ENCODE measurements around the gene ZBP1.

ZBP1 gene

GRCh38 chr20:57576617-57577550 is 43.3 kb downstream of the ZBP1 start:
- ChIA-PET CTCF (interaction anchor here (1.1 kb wide), 1 partner anchor 27 kb away, joined by 3 read pairs; no protein-coding TSS in a partner anchor), POLR2A (no interaction called here)
- DNase-seq (ENCODE audit: extremely low spot score): no peak
- no peak for TF ChIP-seq ZNF384 (IDR thresholded peaks at IDR 0.05)
- TF ChIP-seq CTBP1 (IDR thresholded peaks at IDR 0.05; ENCODE audit: borderline replicate concordance): no peak
- no peak for TF ChIP-seq SP1 (IDR thresholded peaks at IDR 0.05)
- TF ChIP-seq BHLHE40 (IDR thresholded peaks at IDR 0.05; ENCODE audit: borderline replicate concordance): no peak
- TF ChIP-seq FOXK2 (IDR thresholded peaks at IDR 0.05): no peak
- TF ChIP-seq TARDBP (IDR thresholded peaks at IDR 0.05): no peak
- no peak for TF ChIP-seq NFRKB (IDR thresholded peaks at IDR 0.05)
- no peak for TF ChIP-seq LEF1 (IDR thresholded peaks at IDR 0.05; ENCODE audit: borderline replicate concordance)

- DNase-seq (ENCODE audit: extremely low spot score): no peak
- ChIA-PET POLR2A (no interaction called here), CTCF (interaction anchor here (1.1 kb wide), 1 partner anchor 27 kb away, joined by 3 read pairs; no protein-coding TSS in a partner anchor)
- TF ChIP-seq L3MBTL2 (conservative IDR thresholded peaks at IDR 0.05): no peak
- TF ChIP-seq PKNOX1 (IDR thresholded peaks at IDR 0.05): peak; percentile 65
These were observed 44.2 kb downstream of the ZBP1 start for GRCh38 chr20:57576002-57576401.

- POLR2A ChIA-PET: no interaction called here
- TF ChIP-seq L3MBTL2 (conservative IDR thresholded peaks at IDR 0.05): no peak
- no peak for TF ChIP-seq FOXK2 (IDR thresholded peaks at IDR 0.05)
- TF ChIP-seq ARNT (IDR thresholded peaks at IDR 0.05): no peak
- no peak for TF ChIP-seq PKNOX1 (IDR thresholded peaks at IDR 0.05)
- TF ChIP-seq ELF4 (IDR thresholded peaks at IDR 0.05): no peak
- no peak for TF ChIP-seq FOXA1 (IDR thresholded peaks at IDR 0.05)
- TF ChIP-seq ZNF384 (IDR thresholded peaks at IDR 0.05): no peak
- no peak for TF ChIP-seq FOXM1 (IDR thresholded peaks at IDR 0.05; ENCODE audit: borderline replicate concordance)
- no peak for TF ChIP-seq SUZ12 (IDR thresholded peaks at IDR 0.05)
- TF ChIP-seq TARDBP (IDR thresholded peaks at IDR 0.05): no peak
- TF ChIP-seq BHLHE40 (IDR thresholded peaks at IDR 0.05; ENCODE audit: borderline replicate concordance): no peak
- no peak for TF ChIP-seq HDGF (IDR thresholded peaks at IDR 0.05; ENCODE audit: borderline replicate concordance)
- TF ChIP-seq NFRKB (IDR thresholded peaks at IDR 0.05): no peak
- TF ChIP-seq CTBP1 (IDR thresholded peaks at IDR 0.05; ENCODE audit: borderline replicate concordance): no peak
- TF ChIP-seq LEF1 (IDR thresholded peaks at IDR 0.05; ENCODE audit: borderline replicate concordance): no peak
- TF ChIP-seq SP1 (IDR thresholded peaks at IDR 0.05): no peak
- CTCF ChIA-PET: interaction anchor here (0.6 kb wide), 1 partner anchor 53 kb away, joined by 3 read pairs; no protein-coding TSS in a partner anchor
- DNase-seq (ENCODE audit: extremely low spot score): no peak
These were observed 45.3 kb downstream of the ZBP1 start for GRCh38 chr20:57574954-57575353.

- peak; percentile 79 for DNase-seq (ENCODE audit: extremely low spot score)
- TF ChIP-seq CTBP1 (IDR thresholded peaks at IDR 0.05; ENCODE audit: borderline replicate concordance) (no peak), ELF4 (IDR thresholded peaks at IDR 0.05) (no peak), FOXA1 (IDR thresholded peaks at IDR 0.05) (no peak), L3MBTL2 (conservative IDR thresholded peaks at IDR 0.05) (no peak), TARDBP (IDR thresholded peaks at IDR 0.05) (no peak), PKNOX1 (IDR thresholded peaks at IDR 0.05) (no peak), LEF1 (IDR thresholded peaks at IDR 0.05; ENCODE audit: borderline replicate concordance) (no peak), SP1 (IDR thresholded peaks at IDR 0.05) (no peak), BHLHE40 (IDR thresholded peaks at IDR 0.05; ENCODE audit: borderline replicate concordance) (no peak), SUZ12 (IDR thresholded peaks at IDR 0.05) (no peak), ZNF384 (IDR thresholded peaks at IDR 0.05) (no peak), HDGF (IDR thresholded peaks at IDR 0.05; ENCODE audit: borderline replicate concordance) (no peak), FOXK2 (IDR thresholded peaks at IDR 0.05) (no peak)
- CTCF ChIA-PET: interaction anchor here (0.6 to 1.2 kb wide), 6 partner anchors 8 to 155 kb away, joined by 3 read pairs; partner anchors contain the start of gene PCK1
- POLR2A ChIA-PET: no interaction called here
These were observed 46.3 kb downstream of the ZBP1 start for GRCh38 chr20:57573894-57574293.

- no peak for DNase-seq (ENCODE audit: extremely low spot score)
- CTCF ChIA-PET: interaction anchor here (0.6 to 1.2 kb wide), 5 partner anchors 8 to 58 kb away, joined by 3 to 4 read pairs (median 3); partner anchors contain the start of gene PCK1
- no peak for TF ChIP-seq ARNT (IDR thresholded peaks at IDR 0.05)
- TF ChIP-seq SP1 (IDR thresholded peaks at IDR 0.05): no peak
- no peak for TF ChIP-seq CTBP1 (IDR thresholded peaks at IDR 0.05; ENCODE audit: borderline replicate concordance)
- no peak for TF ChIP-seq LEF1 (IDR thresholded peaks at IDR 0.05; ENCODE audit: borderline replicate concordance)
- no peak for TF ChIP-seq FOXK2 (IDR thresholded peaks at IDR 0.05)
- TF ChIP-seq SUZ12 (IDR thresholded peaks at IDR 0.05): no peak
- TF ChIP-seq ELF4 (IDR thresholded peaks at IDR 0.05): no peak
- no peak for TF ChIP-seq TARDBP (IDR thresholded peaks at IDR 0.05)
- no peak for TF ChIP-seq FOXA1 (IDR thresholded peaks at IDR 0.05)
- no peak for TF ChIP-seq PKNOX1 (IDR thresholded peaks at IDR 0.05)
- TF ChIP-seq BHLHE40 (IDR thresholded peaks at IDR 0.05; ENCODE audit: borderline replicate concordance): no peak
- no peak for TF ChIP-seq HDGF (IDR thresholded peaks at IDR 0.05; ENCODE audit: borderline replicate concordance)
- TF ChIP-seq ZNF384 (IDR thresholded peaks at IDR 0.05): no peak
- TF ChIP-seq NFRKB (IDR thresholded peaks at IDR 0.05): no peak
- POLR2A ChIA-PET: no interaction called here
These were observed 47.0 kb downstream of the ZBP1 start for GRCh38 chr20:57573242-57573641.

All from HEK293T (cell line).